Heart left ventricle (tissue), 16 donors: Measurements from ENCODE around the gene LHFPL4. TPM values are rescaled to one million over a fixed set of nuclear protein-coding genes. Genes with fewer than 3 reads are reported as not detected.
"Not testable (repeated sequence)": the region's sequence is repeated elsewhere in the genome, so short reads cannot be mapped to it uniquely, and the experiment has no call there.

ENCODE experiments used
- ATAC-seq, 4 donors: fragments of 200-7000 bp; cut with Tn5 transposase; one replicate each; pipeline ENCODE4 v1.9.1; 2020 to 2022; ENCODE audit warnings: moderate library complexity in 4 of 4, mild to moderate bottlenecking in 3 of 4, moderate number of reproducible peaks in 1 of 4
- DNase-seq, 5 donors: peaks; one replicate each; pipeline ENCODE4 v3.0.0-alpha.2; 2020
- H3K27ac ChIP-seq, 12 donors: fragments of 200-600 bp; sonication (generic) in 4 of 12; one replicate each; pipeline versions ENCODE4 v1.5.0 to v1.8.0; 2016 to 2022; ENCODE audit warnings: mild to moderate bottlenecking in 2 of 12
- H3K27me3 ChIP-seq, 9 donors: fragments of 200-600 bp; sonication (generic) in 2 of 9; one replicate each; pipeline versions ENCODE4 v1.5.1 to v1.8.0; 2016 to 2022; ENCODE audit warnings: mild to moderate bottlenecking in 3 of 9
- H3K36me3 ChIP-seq, 9 donors: fragments of 200-600 bp; sonication (generic) in 2 of 9; one replicate each; pipeline versions ENCODE4 v1.5.0 to v1.8.0; 2018 to 2022; ENCODE audit warnings: mild to moderate bottlenecking in 2 of 9
- H3K4me1 ChIP-seq, 12 donors: fragments of 200-600 bp; sonication (generic) in 4 of 12; one replicate each; pipeline versions ENCODE4 v1.5.0 to v1.8.0; 2016 to 2022; ENCODE audit warnings: mild to moderate bottlenecking in 3 of 12
- H3K4me3 ChIP-seq, 12 donors: fragments of 200-600 bp; sonication (generic) in 4 of 12; one replicate each; pipeline versions ENCODE4 v1.5.0 to v1.8.0; 2017 to 2022; ENCODE audit warnings: mild to moderate bottlenecking in 9 of 12, moderate library complexity in 4 of 12
- H3K9me3 ChIP-seq, 12 donors: fragments of 200-600 bp; sonication (generic) in 4 of 12; one replicate each; pipeline versions ENCODE4 v1.5.0 to v1.8.0; 2016 to 2022; ENCODE audit warnings: mild to moderate bottlenecking in 1 of 12
- POLR2A ChIP-seq, 2 donors: fragments of 450-650 bp; IDR thresholded peaks; one replicate each; pipeline ENCODE4 v1.6.1; 2017; ENCODE audit warnings: antibody characterized with exemption in 2 of 2, mild to moderate bottlenecking in 2 of 2, moderate library complexity in 2 of 2
- WGBS, 4 donors: extraction: QIAGEN DNeasy Blood & Tissue Kit in 2 of 4; methylation state at CpG; one replicate each; pipeline versions ENCODE4 v1.1.5 to v1.1.7; 2013 to 2018; 5-methylcytosine and 5-hydroxymethylcytosine counted together
- intact Hi-C, 10 donors: fragments of 100-400 bp; cut with DNase I; formaldehyde crosslinking; loops; one replicate each; pipeline versions ENCODE4 v1.11.1 to v1.14.2; 2022
- polyA plus RNA-seq, 2 donors: library from polyadenylated mRNA; stranded (reverse); fragments of 200-250 nt; gene quantifications; one replicate each; pipeline ENCODE4 v1.2.3, GENCODE V29; 2013
- total RNA-seq, 9 donors: library from RNA; depleted of rRNA in 2 of 9; stranded (reverse); fragments of >200 nt in 2 of 9; fragmentation: NEBNext Ultra II Directional in 3 of 9; extraction: Animal tissue kit (Norgen Biotek cat#: 25700) in 3 of 9; gene quantifications; one replicate each; pipeline versions ENCODE4 v1.1.0 to v1.2.4, GENCODE V29; 2016 to 2023
- TF ChIP-seq, protein P1 (sequence below), 12 donors: fragments of 200-600 bp; sonication (generic) in 4 of 12; IDR thresholded peaks; one replicate each; pipeline versions ENCODE4 v1.5.0 to v1.8.0; 2018 to 2022; ENCODE audit warnings: antibody characterized with exemption in 12 of 12, mild to moderate bottlenecking in 5 of 12
- donor health status: ischemic (EF 13 %, LVEDD 7.1; RV severe dilation, severe dysfunction).
- donor health status: healthy with polysubstance abuse.
- donor health status: DM: no; HTN: yes; CAD: no.
- donor health status: DM: no; HTN: no; CAD: no.
- donor health status: ischemic (EF 25% LVEDD 6.9; RV normal size, moderate dysfunction).
- donor health status: ischemic (EF 25% LVEDD 5.7; RV mildly dilated, moderate dysfunction).
- donor health status: healthy.
- donor health status: DM: yes; HTN: yes; CAD: no.
- donor health status: ischemic (EF 35%, LVEDD 5.7; RV mildly dilated, moderate dysfunction).
- donor health status: nonischemic (EF 11% LVEDD 7.7; RV severe dilation, severe dysfunction).
- donor health status: DM: yes; HTN: yes; CAD: no.
- donor health status: PGD.
- donor health status: ischemic (EF 29% LVEDD 5.4; RV normal size, mild dysfunction).
- donor health status: nonischemic (EF 23%, LVEDD 6.1; RV moderate dilation, normal function).

The LHFPL4 gene
- total and polyA plus RNA-seq, 11 donors: 0.08 TPM; not detected in 10

DNA sequence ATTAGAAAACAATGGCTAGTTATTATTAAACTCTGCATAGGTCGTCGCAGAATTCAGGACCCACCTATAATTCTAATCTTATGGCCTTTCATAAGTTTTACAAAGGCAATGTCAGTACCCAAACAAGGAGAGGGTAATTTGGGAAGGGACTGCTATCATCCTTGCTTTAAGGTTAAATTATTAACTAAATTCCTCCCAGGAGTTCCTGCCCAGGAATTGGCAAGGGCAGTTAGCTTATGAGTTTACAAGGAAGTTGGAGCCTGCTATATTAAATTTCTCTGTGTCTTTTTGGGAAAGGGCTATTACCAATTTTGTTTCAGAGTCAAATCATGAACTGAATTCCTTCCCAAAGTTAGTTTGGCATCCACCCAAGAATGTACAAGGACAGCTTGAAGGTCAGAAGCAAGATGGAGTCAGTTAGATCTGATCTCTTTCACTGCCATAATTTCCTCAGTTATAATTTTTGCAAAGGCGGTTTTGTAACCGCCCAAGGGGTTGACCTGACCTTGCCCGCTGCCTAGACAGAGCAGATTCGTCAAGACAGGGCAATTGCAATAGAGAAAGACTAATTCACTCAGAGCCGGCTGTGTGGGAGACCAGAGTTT is 45.3 kb upstream of the LHFPL4 start:
- DNase-seq (no peak), ATAC-seq (no peak)
- Histone ChIP-seq H3K27ac (no peak overlapping the region), H3K36me3 (no peaks in the 10 kb centered on the region), H3K4me3 (no peak overlapping the region), H3K4me1 (peaks cover 0 to 7% (median 0%) of the 10 kb centered on the region in 12 donors), H3K27me3 (peaks cover 0 to 13% (median 5%) of the 10 kb centered on the region in 9 donors), H3K9me3 (peaks cover 0 to 27% (median 0%) of the 10 kb centered on the region in 12 donors)
- WGBS, 4 donors: 80 to 89% (median 86%) methylated on average over 7 of the region's 7 CpGs
- TF ChIP-seq, protein P1, sequence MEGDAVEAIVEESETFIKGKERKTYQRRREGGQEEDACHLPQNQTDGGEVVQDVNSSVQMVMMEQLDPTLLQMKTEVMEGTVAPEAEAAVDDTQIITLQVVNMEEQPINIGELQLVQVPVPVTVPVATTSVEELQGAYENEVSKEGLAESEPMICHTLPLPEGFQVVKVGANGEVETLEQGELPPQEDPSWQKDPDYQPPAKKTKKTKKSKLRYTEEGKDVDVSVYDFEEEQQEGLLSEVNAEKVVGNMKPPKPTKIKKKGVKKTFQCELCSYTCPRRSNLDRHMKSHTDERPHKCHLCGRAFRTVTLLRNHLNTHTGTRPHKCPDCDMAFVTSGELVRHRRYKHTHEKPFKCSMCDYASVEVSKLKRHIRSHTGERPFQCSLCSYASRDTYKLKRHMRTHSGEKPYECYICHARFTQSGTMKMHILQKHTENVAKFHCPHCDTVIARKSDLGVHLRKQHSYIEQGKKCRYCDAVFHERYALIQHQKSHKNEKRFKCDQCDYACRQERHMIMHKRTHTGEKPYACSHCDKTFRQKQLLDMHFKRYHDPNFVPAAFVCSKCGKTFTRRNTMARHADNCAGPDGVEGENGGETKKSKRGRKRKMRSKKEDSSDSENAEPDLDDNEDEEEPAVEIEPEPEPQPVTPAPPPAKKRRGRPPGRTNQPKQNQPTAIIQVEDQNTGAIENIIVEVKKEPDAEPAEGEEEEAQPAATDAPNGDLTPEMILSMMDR (IDR thresholded peaks at IDR 0.05): no peak
- no peak for TF ChIP-seq POLR2A (IDR thresholded peaks at IDR 0.05)
- intact Hi-C loops: no loop called here

GRCh38 chr3:9595877-9596276 is 42.3 kb upstream of the LHFPL4 start:
- intact Hi-C loops: no loop called here
- Histone ChIP-seq H3K9me3 (peaks cover 0 to 27% (median 0%) of the 10 kb centered on the region in 12 donors), H3K27me3 (peaks cover 0 to 5% (median 4%) of the 10 kb centered on the region in 9 donors), H3K27ac (no peak overlapping the region), H3K4me1 (peaks cover 0 to 6% (median 0%) of the 10 kb centered on the region in 12 donors), H3K4me3 (no peak overlapping the region), H3K36me3 (no peaks in the 10 kb centered on the region)
- DNase-seq (no peak), ATAC-seq (no peak)
- TF ChIP-seq, protein P1 (IDR thresholded peaks at IDR 0.05): no peak
- TF ChIP-seq POLR2A (IDR thresholded peaks at IDR 0.05): no peak

GRCh38 chr3:9591781-9592180 is 38.2 kb upstream of the LHFPL4 start:
- H3K36me3 ChIP-seq, H3K27me3 ChIP-seq, intact Hi-C loops, ATAC-seq, H3K4me1 ChIP-seq, H3K27ac ChIP-seq, H3K4me3 ChIP-seq, DNase-seq: not testable (repeated sequence)
- peaks cover 0 to 19% (median 0%) of the 10 kb centered on the region in 12 donors for H3K9me3 ChIP-seq
- WGBS, 4 donors: 92 to 97% (median 97%) methylated on average over 17 to 28 of the region's 28 CpGs; no CpG with 5 or more reads in 1 of the 4 donors

GRCh38 chr3:9590282-9590791 is 36.7 kb upstream of the LHFPL4 start:
- no peak for ATAC-seq

More at GRCh38 chr3:9590282-9590791, 36.7 kb upstream of the LHFPL4 start:
- DNase-seq: no peak
- H3K4me3 ChIP-seq: no peak overlapping the region
- H3K36me3 ChIP-seq: no peaks in the 10 kb centered on the region
- no peaks in the 10 kb centered on the region for H3K4me1 ChIP-seq
- H3K27ac ChIP-seq: no peak overlapping the region
- H3K9me3 ChIP-seq: peaks cover 0 to 7% (median 0%) of the 10 kb centered on the region in 12 donors
- 54 to 62% (median 56%) methylated on average over 8 of the region's 8 CpGs for WGBS, 4 donors
- intact Hi-C loops: no loop called here
- no peaks in the 10 kb centered on the region for H3K27me3 ChIP-seq
- TF ChIP-seq POLR2A (IDR thresholded peaks at IDR 0.05): no peak
- TF ChIP-seq, protein P1 (IDR thresholded peaks at IDR 0.05): no peak
